Epithelial cell of esophagus (primary cell): ENCODE data around the gene CORO6.

ENCODE experiments used
- DNase-seq: peaks from one replicate; pipeline ENCODE4 v3.0.0; 2010; ENCODE audit warnings: low read depth
- H3K4me3 ChIP-seq: 2 replicates; pipeline ENCODE4 v1.5.1; 2011; ENCODE audit warnings: mild to moderate bottlenecking, low read length, control low read depth
- TF ChIP-seq, protein P1 (sequence below): IDR thresholded peaks from 2 replicates; pipeline ENCODE4 v1.5.1; 2011; ENCODE audit warnings: low read depth, mild to moderate bottlenecking, low read length, control low read depth, inconsistent platforms; ENCODE audit not compliant: insufficient read depth; ENCODE audit errors: missing control alignments

Gene CORO6

DNA sequence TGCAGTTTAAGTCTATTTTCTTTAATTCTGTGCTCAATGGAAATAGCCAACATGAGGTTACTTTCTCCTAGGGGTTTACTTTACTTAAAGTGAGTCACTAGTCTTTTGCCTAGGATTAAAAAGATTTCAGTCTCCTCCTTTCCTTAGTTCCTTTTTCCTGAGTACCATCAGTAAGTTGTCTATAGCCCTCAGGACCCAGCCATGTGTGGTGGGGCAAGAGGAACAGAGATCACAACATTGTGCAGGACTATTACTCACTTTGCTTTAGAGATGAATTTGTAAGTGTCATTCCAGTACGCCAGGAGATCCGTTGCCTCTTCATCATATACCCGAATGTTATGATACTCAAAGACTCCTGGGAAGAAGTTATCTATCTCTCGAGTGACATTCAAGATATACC lies 27.7 kb upstream of the CORO6 start:
- TF ChIP-seq, protein P1, sequence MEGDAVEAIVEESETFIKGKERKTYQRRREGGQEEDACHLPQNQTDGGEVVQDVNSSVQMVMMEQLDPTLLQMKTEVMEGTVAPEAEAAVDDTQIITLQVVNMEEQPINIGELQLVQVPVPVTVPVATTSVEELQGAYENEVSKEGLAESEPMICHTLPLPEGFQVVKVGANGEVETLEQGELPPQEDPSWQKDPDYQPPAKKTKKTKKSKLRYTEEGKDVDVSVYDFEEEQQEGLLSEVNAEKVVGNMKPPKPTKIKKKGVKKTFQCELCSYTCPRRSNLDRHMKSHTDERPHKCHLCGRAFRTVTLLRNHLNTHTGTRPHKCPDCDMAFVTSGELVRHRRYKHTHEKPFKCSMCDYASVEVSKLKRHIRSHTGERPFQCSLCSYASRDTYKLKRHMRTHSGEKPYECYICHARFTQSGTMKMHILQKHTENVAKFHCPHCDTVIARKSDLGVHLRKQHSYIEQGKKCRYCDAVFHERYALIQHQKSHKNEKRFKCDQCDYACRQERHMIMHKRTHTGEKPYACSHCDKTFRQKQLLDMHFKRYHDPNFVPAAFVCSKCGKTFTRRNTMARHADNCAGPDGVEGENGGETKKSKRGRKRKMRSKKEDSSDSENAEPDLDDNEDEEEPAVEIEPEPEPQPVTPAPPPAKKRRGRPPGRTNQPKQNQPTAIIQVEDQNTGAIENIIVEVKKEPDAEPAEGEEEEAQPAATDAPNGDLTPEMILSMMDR: no peak
- no peak for DNase-seq
- H3K4me3 ChIP-seq: no peak overlapping the region

DNA sequence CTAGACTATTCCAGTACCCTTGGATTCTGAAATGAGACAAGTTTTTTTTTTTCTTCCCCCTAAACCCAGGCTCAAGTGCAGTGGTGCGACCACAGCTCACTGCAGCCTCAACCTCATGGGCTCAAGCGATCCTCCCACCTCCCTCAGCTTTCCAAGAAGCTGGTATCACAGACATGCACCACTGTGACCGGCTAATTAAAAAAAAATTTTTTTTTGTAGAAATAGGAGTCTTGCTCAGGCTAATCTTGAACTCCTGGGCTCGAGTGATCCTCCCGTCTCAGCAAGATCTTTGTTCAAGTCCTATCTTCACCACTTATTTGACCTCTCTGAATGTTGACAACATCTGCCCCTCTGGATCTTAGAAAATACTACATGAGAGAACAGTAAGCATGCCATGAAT lies 26.6 kb upstream of the CORO6 start:
- TF ChIP-seq, protein P1: no peak
- no peak for DNase-seq
- H3K4me3 ChIP-seq: no peak overlapping the region

DNA sequence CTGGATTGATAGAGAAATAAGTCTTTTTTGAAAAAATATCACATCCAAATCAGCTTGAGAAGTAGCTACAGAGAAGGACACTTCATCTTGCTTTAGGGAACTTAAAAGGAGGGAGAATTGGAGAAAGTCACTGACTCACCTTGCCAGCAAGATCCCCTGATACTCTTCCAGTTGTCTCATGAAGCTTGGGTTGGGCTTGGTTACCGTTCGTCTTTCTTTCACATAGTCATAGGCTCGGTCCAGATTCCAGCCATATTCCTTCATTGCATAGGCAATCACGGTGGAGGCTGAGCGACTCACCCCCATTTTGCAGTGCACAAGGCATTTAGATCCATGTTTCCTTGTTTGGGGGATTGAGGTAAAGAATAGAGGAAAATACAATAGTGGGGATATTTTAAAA lies 25.3 kb upstream of the CORO6 start:
- DNase-seq: no peak

DNA sequence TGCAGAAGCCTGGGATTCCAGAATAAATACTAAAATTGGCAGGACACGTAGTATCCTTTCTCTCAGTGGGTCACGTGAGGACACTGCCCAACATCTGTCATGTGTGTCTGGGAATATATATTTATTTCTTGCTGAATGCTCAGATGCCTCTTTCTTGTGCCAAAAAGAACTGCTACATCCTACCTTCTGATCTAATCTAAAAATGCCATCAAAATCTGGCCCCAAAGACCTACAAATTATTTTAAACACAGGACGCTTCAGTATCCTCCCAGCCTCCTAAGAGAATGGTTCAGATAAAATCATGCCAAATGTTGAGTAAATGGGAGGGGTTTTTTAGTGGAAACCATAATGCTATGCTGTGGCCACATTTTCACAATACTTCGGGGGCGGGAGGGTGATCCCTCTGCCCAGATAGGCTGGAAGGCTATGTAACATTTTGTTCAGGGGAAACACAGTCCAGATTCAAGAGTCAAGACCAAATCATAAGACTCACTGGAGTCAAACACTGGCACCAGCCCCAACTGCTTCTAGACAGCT lies 22.9 kb upstream of the CORO6 start:
- DNase-seq: no peak
- no peak overlapping the region for H3K4me3 ChIP-seq
- TF ChIP-seq, protein P1: no peak

More for the DNA sequence above, 25.3 kb upstream of the CORO6 start:
- TF ChIP-seq, protein P1: no peak
- H3K4me3 ChIP-seq: no peak overlapping the region

DNA sequence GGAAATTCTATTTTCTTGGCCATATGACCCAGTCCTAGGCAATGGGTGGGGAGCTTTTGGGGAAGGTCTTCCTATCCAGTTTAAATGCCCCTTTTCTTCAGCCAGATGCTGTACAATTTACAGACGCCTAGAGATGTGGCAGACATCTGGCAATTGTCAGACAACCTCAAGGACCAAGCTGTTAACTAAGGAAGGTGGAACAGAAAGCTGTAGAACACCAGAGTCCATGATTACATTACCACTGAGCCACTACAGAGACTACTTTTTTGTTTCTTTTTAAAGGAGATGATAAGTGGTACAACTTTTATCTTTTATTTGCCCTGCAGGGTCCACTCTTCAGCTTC lies 21.1 kb upstream of the CORO6 start:
- TF ChIP-seq, protein P1: no peak
- no peak overlapping the region for H3K4me3 ChIP-seq
- no peak for DNase-seq

DNA sequence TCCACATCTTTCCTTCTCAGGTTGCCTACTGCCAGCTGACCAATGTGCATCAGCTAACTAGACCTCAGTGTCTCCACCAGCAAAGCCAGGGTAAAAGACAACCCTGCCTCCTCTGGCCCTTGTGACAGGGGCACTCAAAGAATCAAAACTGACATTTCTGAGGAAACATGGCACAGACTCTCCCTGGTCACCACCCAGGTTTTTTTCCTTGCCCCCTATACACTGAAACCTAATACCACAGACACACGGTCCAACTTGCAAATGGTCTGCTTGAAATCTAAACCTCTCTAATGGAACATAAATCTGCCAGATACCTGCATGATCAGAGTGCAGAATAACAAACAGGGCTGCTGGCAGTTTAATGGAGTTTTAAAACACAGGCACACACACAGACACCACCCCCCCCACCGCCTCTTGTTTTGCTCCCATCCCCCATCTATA lies 19.5 kb upstream of the CORO6 start:
- TF ChIP-seq, protein P1: no peak
- no peak for DNase-seq
- no peak overlapping the region for H3K4me3 ChIP-seq

DNA sequence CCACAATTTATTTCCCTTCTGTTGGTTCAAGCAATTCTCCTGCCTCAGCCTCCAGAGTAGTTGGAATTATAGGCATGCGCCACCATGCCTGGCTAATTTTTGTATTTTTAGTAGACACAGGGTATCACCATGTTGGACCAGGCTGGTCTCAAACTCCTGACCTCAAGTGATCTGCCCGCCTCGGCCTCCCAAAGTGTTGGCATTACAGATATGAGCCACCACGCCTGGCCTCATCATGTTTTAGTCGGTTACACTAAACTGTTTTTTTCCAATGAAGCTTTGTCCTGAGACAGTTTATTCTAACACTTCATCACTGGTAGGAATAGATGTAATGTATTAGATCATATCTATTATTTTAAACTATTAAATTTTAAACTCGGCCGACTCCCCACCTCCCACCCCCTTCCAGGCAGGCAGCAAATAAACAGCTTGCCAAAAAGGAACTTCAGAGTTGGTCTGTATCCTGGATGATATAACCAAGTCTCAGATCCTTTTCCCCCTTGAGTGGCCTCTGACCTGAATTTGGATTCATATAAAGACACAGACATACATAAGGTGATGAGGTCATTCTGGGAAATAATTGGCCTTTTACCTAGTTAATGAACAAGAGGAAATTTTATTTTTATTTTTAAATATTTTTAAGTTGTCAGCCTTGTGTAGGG lies 18.4 kb upstream of the CORO6 start:
- DNase-seq: no peak
- TF ChIP-seq, protein P1: no peak

More for the DNA sequence above, 18.4 kb upstream of the CORO6 start:
- no peak overlapping the region for H3K4me3 ChIP-seq
